ENCODE results near the gene NDUFB4.

NDUFB4 gene

DNA sequence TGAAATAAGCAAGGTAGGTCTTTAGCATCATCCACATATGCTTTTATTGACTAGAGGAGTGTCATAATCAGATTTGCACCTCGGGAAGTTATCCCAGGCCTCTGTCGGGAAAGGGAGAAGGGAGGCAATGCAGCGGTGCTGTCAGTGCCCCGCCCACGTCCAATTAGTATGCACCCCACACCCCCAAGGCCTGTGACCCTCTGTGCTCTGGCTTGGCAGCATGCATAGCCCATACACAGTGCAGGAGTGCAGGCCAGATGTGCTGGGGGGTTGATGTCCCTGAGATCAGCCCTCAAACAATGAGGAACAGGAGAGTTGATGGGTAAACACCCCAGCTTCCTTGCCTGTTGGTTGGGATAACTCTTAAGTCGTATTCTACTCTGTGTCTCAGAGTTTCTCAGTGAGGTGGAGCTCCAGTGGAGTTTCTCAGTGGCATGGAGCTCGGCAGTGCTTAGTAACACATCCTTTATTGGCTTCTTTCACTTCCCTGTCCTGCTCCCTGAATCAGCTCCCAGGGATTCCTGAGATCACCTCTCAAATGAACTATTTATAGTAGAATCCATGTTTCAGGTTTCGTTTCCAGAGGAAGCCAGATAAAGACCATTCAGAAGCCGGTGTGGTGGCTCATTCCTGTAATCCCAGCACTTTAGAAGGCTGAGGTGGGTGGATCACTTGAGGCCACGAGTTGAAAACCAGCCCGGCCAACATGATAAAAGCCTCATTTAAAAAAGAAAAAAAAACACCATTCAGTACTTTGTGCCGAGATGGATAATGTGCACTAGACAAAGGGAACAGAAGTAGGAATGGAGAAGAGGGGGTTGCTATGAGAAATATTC lies 26.7 kb upstream of the NDUFB4 start:
- in situ Hi-C loops (cut with MboI; ENCODE audit: low sequenced_read_pairs, unreplicated experiment), result loop anchor here (25.0 kb wide), 1 partner anchor 307 kb away; no protein-coding TSS in a partner anchor
- no peak for DNase-seq (ENCODE audit: low spot score)
- TF ChIP-seq, protein P1, sequence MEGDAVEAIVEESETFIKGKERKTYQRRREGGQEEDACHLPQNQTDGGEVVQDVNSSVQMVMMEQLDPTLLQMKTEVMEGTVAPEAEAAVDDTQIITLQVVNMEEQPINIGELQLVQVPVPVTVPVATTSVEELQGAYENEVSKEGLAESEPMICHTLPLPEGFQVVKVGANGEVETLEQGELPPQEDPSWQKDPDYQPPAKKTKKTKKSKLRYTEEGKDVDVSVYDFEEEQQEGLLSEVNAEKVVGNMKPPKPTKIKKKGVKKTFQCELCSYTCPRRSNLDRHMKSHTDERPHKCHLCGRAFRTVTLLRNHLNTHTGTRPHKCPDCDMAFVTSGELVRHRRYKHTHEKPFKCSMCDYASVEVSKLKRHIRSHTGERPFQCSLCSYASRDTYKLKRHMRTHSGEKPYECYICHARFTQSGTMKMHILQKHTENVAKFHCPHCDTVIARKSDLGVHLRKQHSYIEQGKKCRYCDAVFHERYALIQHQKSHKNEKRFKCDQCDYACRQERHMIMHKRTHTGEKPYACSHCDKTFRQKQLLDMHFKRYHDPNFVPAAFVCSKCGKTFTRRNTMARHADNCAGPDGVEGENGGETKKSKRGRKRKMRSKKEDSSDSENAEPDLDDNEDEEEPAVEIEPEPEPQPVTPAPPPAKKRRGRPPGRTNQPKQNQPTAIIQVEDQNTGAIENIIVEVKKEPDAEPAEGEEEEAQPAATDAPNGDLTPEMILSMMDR (IDR thresholded peaks at IDR 0.05; ENCODE audit: borderline replicate concordance, control extremely low read depth, extremely low read depth, insufficient read depth, missing control alignments), result no peak

GRCh38 chr3:120572027-120572426 lies 24.1 kb upstream of the NDUFB4 start:
- TF ChIP-seq, protein P1 (IDR thresholded peaks at IDR 0.05; ENCODE audit: borderline replicate concordance, control extremely low read depth, extremely low read depth, insufficient read depth, missing control alignments), result no peak
- in situ Hi-C loops (cut with MboI; ENCODE audit: low sequenced_read_pairs, unreplicated experiment), result loop anchor here (25.0 kb wide), 1 partner anchor 310 kb away; no protein-coding TSS in a partner anchor
- DNase-seq (ENCODE audit: low spot score), result no peak

DNA sequence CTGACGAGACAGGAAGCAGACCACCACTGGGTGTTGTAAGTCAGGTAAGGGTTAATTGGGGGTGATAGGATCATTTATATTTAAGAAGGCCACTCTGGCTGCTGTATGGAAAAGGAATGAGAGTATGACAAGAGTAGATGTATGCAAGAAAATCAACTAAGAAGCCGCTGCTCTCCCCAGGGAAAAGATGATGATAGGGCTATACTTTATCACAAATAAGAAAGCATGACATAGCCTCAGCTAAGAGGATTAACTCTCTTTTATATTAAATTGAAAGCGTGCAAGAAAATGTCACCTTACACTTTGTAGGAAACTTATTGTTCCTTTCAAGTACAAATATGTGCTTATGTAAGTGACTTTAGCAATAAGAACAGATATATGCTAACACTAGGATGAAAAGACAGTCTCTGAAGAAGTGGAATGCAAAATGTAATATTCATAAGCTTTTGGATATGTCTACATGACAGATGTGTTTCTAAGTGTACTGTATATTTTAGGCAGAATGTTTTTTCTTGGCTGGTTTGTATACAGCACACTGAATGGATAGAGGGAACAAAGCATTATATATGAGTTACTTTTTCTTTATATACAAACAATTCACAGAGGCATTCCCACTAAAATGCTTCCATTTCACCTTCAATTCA lies 8.7 kb upstream of the NDUFB4 start:
- in situ Hi-C loops (cut with MboI; ENCODE audit: low sequenced_read_pairs, unreplicated experiment), result no loop called here
- no peak for DNase-seq (ENCODE audit: low spot score)

DNA sequence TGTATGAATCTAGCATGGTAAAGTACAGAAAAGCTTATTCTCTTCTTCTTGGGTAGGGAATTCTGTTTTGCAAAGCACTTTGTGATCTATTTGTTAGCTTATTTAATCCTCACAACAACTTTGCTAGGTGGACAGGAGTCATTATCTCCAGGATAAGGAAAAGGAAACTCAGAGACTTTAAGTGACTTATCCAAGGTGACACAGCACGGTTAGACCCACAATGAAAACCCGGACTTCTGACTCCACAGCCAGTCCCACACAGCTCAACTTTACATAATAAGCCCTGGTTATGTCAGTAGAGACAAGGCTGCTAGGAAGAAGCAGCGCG lies 384 bp upstream of the NDUFB4 start:
- DNase-seq (ENCODE audit: low spot score), result no peak
- in situ Hi-C loops (cut with MboI; ENCODE audit: low sequenced_read_pairs, unreplicated experiment), result no loop called here
- TF ChIP-seq, protein P1 (IDR thresholded peaks at IDR 0.05; ENCODE audit: borderline replicate concordance, control extremely low read depth, extremely low read depth, insufficient read depth, missing control alignments), result no peak

More for the DNA sequence above, 8.7 kb upstream of the NDUFB4 start:
- TF ChIP-seq, protein P1 (IDR thresholded peaks at IDR 0.05; ENCODE audit: borderline replicate concordance, control extremely low read depth, extremely low read depth, insufficient read depth, missing control alignments), result no peak

DNA sequence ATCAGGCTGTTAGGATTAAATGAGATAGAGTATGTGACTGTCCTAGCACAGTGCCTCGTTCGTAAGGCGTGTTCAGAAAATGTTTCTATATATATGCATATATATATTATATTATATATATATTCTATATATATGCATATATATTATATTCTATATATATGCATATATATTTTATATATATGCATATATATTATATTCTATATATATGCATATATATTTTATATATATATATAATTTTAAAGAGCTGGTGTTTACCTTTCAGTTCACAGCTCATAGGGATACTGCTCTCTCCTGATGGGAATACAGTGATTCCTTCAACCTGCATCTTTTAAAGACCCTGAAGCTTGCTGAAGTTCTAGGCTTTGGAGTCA lies 702 bp downstream of the NDUFB4 start:
- DNase-seq (ENCODE audit: low spot score), result no peak
- in situ Hi-C loops (cut with MboI; ENCODE audit: low sequenced_read_pairs, unreplicated experiment), result no loop called here
- TF ChIP-seq, protein P1 (IDR thresholded peaks at IDR 0.05; ENCODE audit: borderline replicate concordance, control extremely low read depth, extremely low read depth, insufficient read depth, missing control alignments), result no peak

DNA sequence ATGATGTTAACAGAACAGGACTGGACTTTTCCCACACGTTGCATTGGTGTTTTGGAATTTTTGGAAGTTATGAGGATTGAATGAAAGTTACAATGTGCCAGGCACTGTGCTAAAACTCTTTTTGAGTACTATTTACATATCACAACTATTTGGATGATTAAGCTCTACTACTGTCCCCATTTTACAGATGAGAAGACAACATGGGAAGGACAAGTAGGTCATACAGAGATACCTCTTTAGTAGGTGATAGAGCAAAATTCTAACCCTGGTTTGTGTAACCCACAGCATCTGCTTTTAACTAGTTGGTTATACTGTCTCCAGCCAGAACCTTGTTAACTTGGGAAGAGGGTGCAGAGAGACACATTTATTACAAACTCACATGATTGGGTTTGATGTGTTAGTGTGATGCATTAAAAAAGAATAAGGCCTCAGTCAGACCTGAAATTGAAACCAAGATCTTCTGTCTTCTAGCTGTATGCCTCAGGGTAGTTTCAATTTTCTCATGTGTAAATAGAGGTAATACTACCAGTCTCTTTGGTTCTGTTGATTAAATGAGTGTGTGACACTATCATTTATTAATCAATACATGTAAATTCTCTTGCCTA lies 1.4 kb downstream of the NDUFB4 start:
- peak; percentile 33 for DNase-seq (ENCODE audit: low spot score)
- in situ Hi-C loops (cut with MboI; ENCODE audit: low sequenced_read_pairs, unreplicated experiment), result no loop called here
- TF ChIP-seq, protein P1 (IDR thresholded peaks at IDR 0.05; ENCODE audit: borderline replicate concordance, control extremely low read depth, extremely low read depth, insufficient read depth, missing control alignments), result no peak

Data from GM13976 (cell line).